ENCODE measurements around the gene VHLL.
"Not testable (repeated sequence)": the region's sequence is repeated elsewhere in the genome, so short reads cannot be mapped to it uniquely, and the experiment has no call there.

Gene VHLL

DNA sequence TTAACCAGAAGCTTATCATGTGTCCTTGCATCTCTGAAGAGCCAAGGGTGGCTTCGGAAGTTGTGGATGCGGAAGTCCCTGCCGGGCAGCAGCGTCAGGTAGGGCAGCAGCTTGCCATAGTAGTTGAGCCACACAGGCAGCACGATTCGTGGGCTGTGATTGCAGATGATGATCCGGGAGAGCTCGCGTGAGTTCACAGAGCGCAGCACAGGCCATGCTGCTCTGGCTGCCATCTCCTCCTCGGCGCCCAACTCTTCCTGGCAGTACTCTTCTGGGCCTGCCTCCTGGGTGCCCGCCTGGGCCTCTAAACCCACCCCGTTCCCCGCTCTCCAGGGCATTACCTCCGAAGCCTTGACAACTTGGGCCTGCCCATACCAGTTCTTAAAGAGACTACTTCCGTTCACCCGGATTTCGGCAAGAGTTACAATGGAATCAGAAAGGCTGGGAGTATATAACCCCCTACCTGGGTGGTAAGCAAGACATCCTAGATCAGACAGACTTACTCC, at the start of gene VHLL:
VHLL (minus strand) TSS at position 456 of the 506 bp plus-strand sequence; CDS start at position 338, 118 bp downstream.
- no peak within 1 kb of the TSS for H3K27ac Mint-ChIP-seq
- H3K4me3 Mint-ChIP-seq, result no peak within 1 kb of the TSS
- no peaks in the 10 kb centered on the region for H3K9me3 Mint-ChIP-seq
- no peaks in the 10 kb centered on the region for H3K27me3 Mint-ChIP-seq
- ATAC-seq (no peak), DNase-seq (no peak)
- peaks cover 14% of the 10 kb centered on the region for H3K4me1 Mint-ChIP-seq

DNA sequence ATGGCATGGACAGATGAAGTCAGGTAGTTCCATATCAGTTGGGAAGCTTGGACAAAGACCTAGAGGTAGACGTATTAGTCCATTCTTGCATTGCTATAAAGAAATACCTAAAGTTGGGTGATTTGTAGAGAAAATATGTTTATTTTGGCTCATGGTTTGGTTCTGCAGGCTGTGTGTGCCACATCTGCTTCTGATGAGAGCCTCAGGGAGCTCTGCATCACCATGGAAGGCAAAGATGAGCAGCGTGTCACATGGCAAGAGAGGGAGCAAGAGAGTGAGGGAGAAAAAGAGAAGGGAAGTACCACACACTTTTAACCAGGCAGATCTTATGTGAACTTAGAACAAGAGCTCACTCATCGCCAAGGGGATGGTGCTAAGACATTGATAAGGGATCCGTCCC, 48.2 kb upstream of the VHLL start:
- no peaks in the 10 kb centered on the region for H3K9me3 Mint-ChIP-seq
- H3K4me1 Mint-ChIP-seq, result no peaks in the 10 kb centered on the region
- H3K27me3 Mint-ChIP-seq, result peaks cover 16% of the 10 kb centered on the region
- DNase-seq (no peak), ATAC-seq (no peak)
- no peak overlapping the region for H3K4me3 Mint-ChIP-seq
- H3K27ac Mint-ChIP-seq, result no peak overlapping the region

DNA sequence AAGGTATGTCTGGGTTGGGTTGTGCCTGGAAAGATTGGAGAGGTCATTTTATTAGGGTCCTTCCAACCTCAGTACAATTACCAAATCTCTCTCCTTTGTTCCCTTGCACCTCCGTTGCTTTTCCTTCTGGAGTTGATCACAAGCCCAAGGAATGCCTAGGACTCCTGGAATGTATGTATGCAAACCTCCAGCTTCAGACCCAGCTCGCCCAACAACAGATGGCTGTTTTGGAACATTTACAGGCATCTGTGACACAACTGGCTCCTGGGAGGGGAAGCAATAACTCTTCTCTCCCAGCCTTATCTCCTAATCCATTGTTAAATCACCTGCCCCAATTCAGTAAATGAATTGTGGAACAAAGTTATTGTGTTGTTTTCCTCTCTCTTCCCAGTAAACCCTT, 47.5 kb upstream of the VHLL start:
- H3K4me1 Mint-ChIP-seq, result no peaks in the 10 kb centered on the region
- ATAC-seq, result no peak
- DNase-seq, result no peak
- peaks cover 14% of the 10 kb centered on the region for H3K27me3 Mint-ChIP-seq
- H3K9me3 Mint-ChIP-seq, result no peaks in the 10 kb centered on the region
- no peak overlapping the region for H3K4me3 Mint-ChIP-seq
- H3K27ac Mint-ChIP-seq, result no peak overlapping the region

DNA sequence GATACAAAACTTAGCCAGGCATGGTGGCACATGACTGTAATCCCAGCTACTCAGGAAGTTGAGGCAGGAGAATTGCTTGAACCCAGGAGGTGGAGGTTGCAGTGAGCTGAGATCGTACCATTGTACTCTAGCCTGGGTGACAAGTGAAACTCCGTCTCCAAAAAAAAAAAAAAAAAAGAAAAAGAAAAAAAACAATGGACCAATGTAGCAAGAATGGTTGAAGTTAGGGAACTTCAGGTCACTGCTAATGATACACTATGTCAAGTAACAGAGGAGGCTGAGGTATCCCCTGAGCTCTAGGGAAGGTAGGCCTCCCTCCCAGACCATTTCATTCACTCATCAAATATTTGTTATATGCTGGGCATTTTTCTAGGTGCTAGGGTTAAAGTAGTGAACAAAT, 46.9 kb upstream of the VHLL start:
- not testable (repeated sequence) for H3K9me3 Mint-ChIP-seq, ATAC-seq, H3K27ac Mint-ChIP-seq, H3K4me1 Mint-ChIP-seq, H3K4me3 Mint-ChIP-seq, DNase-seq
- H3K27me3 Mint-ChIP-seq, result peaks cover 14% of the 10 kb centered on the region

DNA sequence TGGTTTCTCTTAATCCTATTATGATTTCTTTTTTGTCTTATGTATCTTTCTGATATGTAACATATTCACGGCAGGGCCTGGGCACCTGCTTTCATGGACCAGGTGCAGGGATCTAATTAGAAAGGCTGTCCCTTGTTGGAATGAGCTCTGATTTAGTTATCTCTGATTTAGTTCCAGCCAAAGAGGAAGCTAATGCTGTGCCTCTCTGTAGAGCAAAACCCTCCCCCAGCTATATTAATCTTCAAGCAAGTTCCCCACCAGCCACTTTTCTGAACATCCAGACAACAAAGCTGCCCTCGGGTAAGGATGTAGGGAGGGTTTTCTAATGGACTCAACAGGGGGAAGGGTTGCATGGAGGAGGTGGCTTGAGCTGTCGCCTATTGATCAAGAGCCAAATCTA, 45.3 kb upstream of the VHLL start:
- Mint-ChIP-seq H3K27me3 (peaks cover 14% of the 10 kb centered on the region), H3K9me3 (no peaks in the 10 kb centered on the region), H3K4me3 (no peak overlapping the region), H3K27ac (no peak overlapping the region), H3K4me1 (peaks cover under 1% of the 10 kb centered on the region)
- DNase-seq (no peak), ATAC-seq (no peak)

DNA sequence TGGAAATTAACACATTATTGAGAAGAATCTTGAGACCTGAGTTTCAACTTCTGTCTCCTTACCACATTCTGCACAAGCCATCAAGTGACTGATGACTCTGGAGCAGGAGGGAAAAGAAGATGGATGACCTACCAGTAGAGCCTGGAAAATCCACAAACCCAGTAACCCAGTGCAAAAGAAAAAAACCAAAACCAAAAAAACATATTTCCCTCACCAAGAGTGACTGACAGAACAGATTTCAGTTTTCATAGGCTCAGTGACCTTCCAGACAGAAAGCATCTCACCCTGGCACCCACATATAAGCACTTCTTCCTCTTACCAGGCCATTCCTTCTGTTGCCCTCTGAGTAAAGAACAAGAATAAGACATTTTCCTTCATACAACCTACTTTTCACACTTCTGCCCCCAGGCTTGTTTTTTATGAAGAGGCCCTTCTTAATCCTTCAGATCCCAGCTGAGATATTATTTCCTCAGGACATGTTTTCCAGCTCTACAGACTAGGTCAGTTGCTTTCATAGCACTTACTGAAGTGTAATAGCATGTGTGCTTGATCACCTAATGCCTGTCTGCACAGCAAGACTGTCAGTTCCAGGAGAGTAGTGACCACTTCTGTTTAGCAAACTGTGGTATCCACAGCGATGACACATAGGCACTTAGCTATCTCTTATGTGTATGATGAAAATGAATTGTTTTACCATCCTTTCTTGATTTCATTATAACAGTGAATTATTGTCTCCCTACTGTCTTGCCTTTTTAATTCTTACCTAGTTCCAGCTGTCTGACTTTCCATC, 43.3 kb upstream of the VHLL start:
- Mint-ChIP-seq H3K4me3 (no peak overlapping the region), H3K27ac (no peak overlapping the region), H3K9me3 (no peaks in the 10 kb centered on the region), H3K4me1 (peaks cover 8% of the 10 kb centered on the region), H3K27me3 (peaks cover 11% of the 10 kb centered on the region)
- DNase-seq, result no peak
- ATAC-seq, result no peak

DNA sequence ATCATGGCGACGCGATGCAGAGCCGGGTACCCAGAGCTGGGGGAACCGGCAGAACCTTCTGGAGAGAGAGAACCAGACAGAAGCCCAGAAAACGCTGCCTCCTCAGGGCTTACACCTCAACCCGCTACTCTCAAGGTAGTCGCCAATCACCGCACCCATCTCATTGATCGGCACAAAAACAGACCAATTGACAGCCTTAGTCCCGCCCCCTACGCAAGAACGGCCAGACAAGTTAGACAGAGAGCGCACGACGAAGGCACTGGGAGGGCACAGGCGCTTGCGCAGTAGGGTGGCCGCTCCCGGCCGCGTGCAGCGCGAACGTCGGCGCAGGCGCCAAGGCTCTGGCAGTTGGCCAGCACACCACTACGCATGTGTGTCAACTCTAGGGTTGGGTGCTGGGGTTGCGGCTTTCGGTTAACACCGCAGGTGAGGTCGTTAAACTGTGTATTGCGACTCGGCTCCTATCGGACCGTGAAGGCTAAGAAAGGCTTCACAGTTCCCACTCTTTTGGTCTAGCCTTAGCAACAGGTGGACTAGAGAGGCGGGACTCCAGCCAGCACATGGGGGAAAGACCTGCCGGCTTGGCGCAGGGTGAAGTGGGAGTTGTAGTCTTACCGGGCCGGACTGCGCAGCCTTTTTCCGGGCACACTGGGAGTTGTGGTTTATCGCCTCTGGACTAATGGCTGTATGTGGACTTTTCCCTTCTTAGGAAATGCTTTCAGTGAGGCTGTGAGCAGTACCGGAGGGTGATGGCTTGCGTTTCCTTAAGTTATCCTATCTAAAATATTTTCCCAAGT, 39.3 kb upstream of the VHLL start, which contains the start of the genes CCT3 and TSACC:
CCT3 (minus strand) TSS at position 113 of the 797 bp plus-strand sequence; CDS start at position 5, 108 bp downstream.
TSACC (plus strand) TSS at position 347 of the 797 bp plus-strand sequence. CDS start 1,232 bp downstream, outside the sequence.
- Mint-ChIP-seq H3K9me3 (no peaks in the 10 kb centered on the region), H3K4me3 (peak within 1 kb of the TSS; percentile 96 to 98), H3K4me1 (peaks cover 39% of the 10 kb centered on the region), H3K27ac (peak within 1 kb of the TSS; percentile 94 to 97), H3K27me3 (no peaks in the 10 kb centered on the region)
- DNase-seq (peak; percentile 100), ATAC-seq (peak; percentile 96)

DNA sequence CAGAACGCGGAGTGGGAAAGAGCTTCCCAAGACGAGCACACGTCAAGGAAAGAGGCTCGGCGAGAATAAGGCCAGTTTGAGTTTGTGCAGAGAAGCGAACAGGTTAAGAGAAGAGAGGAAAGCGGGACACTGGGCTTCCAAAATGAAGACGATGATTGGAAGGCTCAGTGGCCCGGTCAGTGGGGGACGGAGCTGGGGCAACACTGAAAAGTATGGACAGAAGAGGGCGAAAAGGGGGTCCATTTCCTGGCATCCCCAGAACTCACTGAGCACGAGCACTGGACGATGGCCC, 38.7 kb upstream of the VHLL start:
- H3K4me1 Mint-ChIP-seq, result peaks cover 39% of the 10 kb centered on the region
- DNase-seq (no peak), ATAC-seq (no peak)
- H3K27ac Mint-ChIP-seq, result peak overlapping the region; percentile 94 to 97
- peak overlapping the region; percentile 96 to 98 for H3K4me3 Mint-ChIP-seq
- no peaks in the 10 kb centered on the region for H3K27me3 Mint-ChIP-seq
- H3K9me3 Mint-ChIP-seq, result no peaks in the 10 kb centered on the region

DNA sequence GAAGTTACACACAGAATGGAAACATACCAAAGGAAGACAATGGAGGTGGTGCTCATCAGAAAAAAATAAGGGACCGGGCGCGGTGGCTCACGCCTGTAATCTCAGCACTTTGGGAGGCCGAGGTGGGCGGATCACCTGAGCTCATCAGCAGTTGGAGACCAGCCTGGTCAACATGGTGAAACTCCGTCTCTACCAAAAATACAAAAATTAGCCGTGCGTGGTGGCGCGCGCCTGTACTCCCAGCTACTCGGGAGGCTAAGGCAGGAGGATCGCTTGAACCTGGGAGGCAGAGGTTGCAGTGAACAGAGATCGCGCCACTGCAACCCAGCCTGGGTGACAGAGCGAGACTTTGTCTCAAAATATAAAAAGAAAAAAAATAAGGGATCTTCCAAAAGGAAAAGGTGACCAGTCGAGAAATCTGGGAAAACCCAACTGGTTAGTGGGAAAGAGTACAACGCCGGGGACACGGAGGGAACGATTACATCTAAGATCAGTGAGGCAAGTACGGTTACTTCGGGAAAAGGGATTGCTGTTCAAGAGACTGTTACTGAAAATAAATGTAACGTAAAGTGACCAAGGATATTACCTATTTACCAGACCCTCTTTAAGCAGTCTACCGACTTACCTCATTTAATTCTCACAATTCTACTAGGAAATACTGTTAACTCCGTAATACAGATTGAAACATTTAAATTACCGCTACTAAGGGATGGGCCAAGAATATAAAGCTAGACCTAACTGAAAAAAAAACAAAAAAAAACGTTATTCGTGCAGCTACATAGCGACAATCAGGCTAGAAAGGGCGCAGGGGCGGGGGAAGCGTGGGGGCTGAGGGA, 38.2 kb upstream of the VHLL start:
- H3K9me3 Mint-ChIP-seq, result no peaks in the 10 kb centered on the region
- H3K4me1 Mint-ChIP-seq, result peaks cover 39% of the 10 kb centered on the region
- no peaks in the 10 kb centered on the region for H3K27me3 Mint-ChIP-seq
- peak overlapping the region; percentile 96 to 98 for H3K4me3 Mint-ChIP-seq
- ATAC-seq, result no peak
- DNase-seq, result no peak
- peak overlapping the region; percentile 94 to 97 for H3K27ac Mint-ChIP-seq

DNA sequence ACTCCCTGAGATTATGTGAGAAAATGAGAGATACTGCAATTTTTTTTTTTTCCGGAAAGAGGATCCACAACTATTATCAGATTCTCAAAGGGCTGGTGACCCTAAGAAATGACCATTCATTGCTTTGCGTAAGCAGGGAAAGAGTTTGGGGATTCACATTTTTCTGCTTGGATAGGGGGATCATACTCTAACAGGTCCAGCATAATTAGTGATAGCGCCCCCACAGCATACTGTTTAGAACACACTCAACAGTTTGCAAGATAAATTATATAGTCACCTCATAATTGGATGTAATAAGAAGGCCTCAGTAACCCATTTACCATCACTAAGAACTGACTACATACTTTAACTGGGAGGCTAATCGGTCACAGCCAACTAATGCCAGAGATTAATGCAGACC, 37.1 kb upstream of the VHLL start:
- no peaks in the 10 kb centered on the region for H3K27me3 Mint-ChIP-seq
- peak overlapping the region; percentile 96 to 98 for H3K4me3 Mint-ChIP-seq
- ATAC-seq (no peak), DNase-seq (no peak)
- H3K27ac Mint-ChIP-seq, result no peak overlapping the region
- peaks cover 39% of the 10 kb centered on the region for H3K4me1 Mint-ChIP-seq
- no peaks in the 10 kb centered on the region for H3K9me3 Mint-ChIP-seq

DNA sequence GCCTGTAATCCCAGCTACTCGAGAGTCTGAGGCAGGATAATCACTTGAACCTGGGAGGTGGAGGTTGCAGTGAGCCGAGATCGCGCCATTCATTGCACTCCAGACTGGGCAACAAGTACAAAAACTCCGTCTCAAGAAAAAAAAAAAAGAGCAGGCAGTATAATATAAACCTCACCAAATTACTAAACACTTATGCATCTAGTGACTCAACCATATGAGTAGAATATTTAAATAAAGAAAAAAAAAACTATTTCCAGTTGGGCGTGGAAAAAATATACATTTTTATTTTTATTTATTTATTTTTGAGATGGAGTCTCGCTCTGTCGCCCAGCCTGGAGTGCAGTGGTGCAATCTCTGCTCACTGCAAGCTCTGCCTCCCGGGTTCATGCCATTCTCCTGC, 24.1 kb upstream of the VHLL start:
- ATAC-seq, H3K9me3 Mint-ChIP-seq, H3K4me3 Mint-ChIP-seq, H3K27ac Mint-ChIP-seq, H3K27me3 Mint-ChIP-seq, DNase-seq, H3K4me1 Mint-ChIP-seq: not testable (repeated sequence)

DNA sequence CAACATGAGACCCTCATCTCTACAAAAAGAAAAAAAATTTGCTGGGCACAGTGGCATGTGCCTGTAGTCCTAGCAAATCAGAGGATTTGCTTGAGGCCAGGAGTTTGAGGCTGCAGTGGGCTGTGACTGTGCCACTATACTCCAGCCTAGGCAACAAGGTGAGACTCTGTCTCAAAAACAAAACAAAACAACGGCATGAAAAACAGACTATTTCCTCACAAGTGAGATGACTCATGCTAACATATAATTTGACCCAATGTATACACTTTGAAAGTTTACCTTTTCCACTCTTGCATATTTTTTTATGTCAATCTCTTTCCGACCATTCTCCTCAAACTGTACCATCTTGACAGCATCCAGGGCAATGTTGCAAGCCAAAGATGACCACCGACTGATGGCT, 21.5 kb upstream of the VHLL start:
- no peaks in the 10 kb centered on the region for H3K9me3 Mint-ChIP-seq
- H3K27ac Mint-ChIP-seq, result peak overlapping the region in 1 of 2 donors; percentile 25
- no peak overlapping the region for H3K4me3 Mint-ChIP-seq
- H3K4me1 Mint-ChIP-seq, result no peaks in the 10 kb centered on the region
- H3K27me3 Mint-ChIP-seq, result no peaks in the 10 kb centered on the region
- no peak for DNase-seq
- ATAC-seq, result no peak

DNA sequence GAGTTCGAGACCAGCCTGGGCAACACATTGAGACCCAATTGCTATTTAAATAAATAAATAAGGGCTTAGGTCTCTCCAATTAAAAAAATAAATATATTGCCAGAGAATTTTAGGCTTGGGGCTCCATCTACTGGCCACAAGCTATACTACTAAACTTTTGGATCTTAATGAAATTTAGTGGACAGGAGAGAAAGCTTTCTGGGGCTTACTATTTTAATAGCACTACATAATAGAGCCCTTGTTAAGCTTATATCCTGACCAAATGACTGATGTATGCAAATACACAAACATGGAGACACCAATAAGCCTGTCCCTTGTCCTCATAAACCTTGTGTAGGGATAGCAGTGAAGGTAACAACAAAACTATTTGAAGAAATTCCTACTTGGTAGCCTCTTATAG, 20.6 kb upstream of the VHLL start:
- peak in 1 of 2 donors; percentile 16 for DNase-seq
- H3K4me3 Mint-ChIP-seq, result no peak overlapping the region

DNA sequence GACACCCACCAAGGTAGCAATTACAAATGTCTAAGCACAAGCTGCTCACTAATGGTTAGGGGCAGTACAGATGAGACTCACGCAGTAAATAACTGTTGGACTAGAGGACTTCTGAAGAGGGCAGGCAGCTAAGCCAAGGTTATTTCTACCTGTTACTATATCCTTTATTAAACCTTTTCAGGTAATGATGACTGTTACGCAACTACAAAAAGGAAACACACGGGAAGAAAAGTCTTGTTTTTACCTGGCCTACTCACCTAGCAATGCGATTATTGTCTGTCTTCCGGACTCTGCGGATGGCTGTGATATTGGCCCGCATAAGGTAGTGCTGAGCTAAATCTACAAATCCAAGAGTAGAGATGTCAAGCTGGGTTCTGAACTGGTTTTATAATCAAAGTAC, 17.8 kb upstream of the VHLL start:
- no peaks in the 10 kb centered on the region for H3K9me3 Mint-ChIP-seq
- no peak overlapping the region for H3K4me3 Mint-ChIP-seq
- no peaks in the 10 kb centered on the region for H3K27me3 Mint-ChIP-seq
- DNase-seq (no peak), ATAC-seq (no peak)
- H3K27ac Mint-ChIP-seq, result no peak overlapping the region
- H3K4me1 Mint-ChIP-seq, result no peaks in the 10 kb centered on the region

More for the DNA sequence above, 20.6 kb upstream of the VHLL start:
- no peak for ATAC-seq
- Mint-ChIP-seq H3K27ac (no peak overlapping the region), H3K4me1 (no peaks in the 10 kb centered on the region), H3K27me3 (no peaks in the 10 kb centered on the region), H3K9me3 (no peaks in the 10 kb centered on the region)

DNA sequence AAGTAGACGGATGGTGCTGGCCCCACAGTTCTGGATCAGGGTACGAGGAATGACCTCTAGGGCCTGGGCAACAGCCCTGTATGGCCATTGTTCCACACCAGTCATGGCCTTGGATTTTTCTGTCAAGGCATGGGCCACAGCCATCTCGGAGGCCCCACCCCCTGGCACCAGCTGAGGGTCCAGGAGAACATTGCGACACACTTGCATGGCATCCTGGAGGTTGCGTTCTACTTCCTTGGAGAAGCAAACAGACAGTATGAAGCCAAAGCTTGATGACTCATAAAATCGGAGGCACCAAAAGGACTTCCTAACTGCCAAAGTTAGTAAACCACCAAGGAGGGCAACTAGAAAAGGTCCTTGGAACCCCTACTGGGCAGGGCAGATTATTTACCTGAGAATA, 11.9 kb upstream of the VHLL start:
- DNase-seq, result no peak
- Mint-ChIP-seq H3K4me3 (no peak overlapping the region), H3K9me3 (no peaks in the 10 kb centered on the region), H3K27me3 (no peaks in the 10 kb centered on the region), H3K4me1 (no peaks in the 10 kb centered on the region), H3K27ac (no peak overlapping the region)
- no peak for ATAC-seq

Measured in stimulated activated naive CD8-positive, alpha-beta T cell treated with anti-CD3 and anti-CD28 coated beads, Interleukin-15, amount 100 ng/mL, for 72 hours (primary cell).